Ecto neural progenitor cell (in vitro differentiated cells): ENCODE data around the gene NFATC1.

ENCODE experiments used
- DNase-seq: peaks from one replicate; pipeline ENCODE4 v3.0.0-alpha.2; 2018; ENCODE audit warnings: low spot score

NFATC1 gene

DNA sequence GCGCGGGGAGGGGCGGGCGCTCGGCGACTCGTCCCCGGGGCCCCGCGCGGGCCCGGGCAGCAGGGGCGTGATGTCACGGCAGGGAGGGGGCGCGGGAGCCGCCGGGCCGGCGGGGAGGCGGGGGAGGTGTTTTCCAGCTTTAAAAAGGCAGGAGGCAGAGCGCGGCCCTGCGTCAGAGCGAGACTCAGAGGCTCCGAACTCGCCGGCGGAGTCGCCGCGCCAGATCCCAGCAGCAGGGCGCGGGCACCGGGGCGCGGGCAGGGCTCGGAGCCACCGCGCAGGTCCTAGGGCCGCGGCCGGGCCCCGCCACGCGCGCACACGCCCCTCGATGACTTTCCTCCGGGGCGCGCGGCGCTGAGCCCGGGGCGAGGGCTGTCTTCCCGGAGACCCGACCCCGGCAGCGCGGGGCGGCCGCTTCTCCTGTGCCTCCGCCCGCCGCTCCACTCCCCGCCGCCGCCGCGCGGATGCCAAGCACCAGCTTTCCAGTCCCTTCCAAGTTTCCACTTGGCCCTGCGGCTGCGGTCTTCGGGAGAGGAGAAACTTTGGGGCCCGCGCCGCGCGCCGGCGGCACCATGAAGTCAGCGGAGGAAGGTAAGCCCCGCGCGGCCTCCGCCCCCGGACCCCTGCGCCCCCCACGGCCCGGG, at the start of gene NFATC1:
Gene NFATC1, plus strand, starts transcription at position 170 of the 644 bp plus-strand sequence. Its CDS starts 295 bp downstream, at position 465.
- DNase-seq = peak; percentile 85

- DNase-seq = no peak
Observed at GRCh38 chr18:79345981-79346380, 49.7 kb upstream of the NFATC1 start.

DNA sequence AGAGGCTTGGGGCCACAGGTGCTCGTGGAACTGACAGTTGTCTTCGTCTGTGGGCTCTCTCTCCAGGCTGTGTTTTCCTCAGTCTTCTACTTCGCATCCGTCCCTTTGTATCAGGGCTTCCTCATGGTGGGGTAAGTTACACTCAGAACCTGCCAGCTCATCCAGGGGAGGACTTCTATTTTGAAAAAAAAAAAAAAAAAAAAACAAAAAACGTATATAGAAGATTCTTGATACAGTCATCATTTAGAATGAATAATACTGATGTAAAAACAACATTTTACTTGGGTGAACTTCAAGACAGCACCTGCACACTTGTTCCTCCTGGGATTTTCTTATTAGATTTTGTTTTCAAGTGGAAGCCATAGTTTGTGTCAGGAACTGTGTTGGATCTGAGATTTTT, 47.7 kb upstream of the NFATC1 start:
- DNase-seq = no peak

- no peak for DNase-seq
Observed at GRCh38 chr18:79352432-79352831, 43.3 kb upstream of the NFATC1 start.

DNA sequence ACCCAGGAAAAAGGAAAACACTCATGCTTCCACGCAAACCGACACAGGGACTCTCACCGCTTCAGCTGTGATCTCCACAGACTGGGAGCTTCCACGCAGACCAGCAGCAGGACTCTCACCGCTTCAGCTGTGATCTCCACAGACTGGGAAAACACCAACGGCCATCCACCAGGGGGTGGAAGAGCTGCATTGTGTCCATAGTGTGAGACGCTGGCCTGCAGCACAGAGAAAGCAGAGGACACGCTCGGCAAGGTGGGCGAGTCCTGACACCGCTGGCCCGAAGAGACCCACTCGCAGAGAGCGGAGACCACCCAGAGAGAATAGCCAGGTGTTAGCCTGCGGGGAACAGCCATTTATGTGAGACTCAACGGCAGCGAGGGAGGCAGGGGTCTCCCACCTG, 42.5 kb upstream of the NFATC1 start:
- no peak for DNase-seq

GRCh38 chr18:79354350-79354749, 41.4 kb upstream of the NFATC1 start:
- DNase-seq = no peak

DNA sequence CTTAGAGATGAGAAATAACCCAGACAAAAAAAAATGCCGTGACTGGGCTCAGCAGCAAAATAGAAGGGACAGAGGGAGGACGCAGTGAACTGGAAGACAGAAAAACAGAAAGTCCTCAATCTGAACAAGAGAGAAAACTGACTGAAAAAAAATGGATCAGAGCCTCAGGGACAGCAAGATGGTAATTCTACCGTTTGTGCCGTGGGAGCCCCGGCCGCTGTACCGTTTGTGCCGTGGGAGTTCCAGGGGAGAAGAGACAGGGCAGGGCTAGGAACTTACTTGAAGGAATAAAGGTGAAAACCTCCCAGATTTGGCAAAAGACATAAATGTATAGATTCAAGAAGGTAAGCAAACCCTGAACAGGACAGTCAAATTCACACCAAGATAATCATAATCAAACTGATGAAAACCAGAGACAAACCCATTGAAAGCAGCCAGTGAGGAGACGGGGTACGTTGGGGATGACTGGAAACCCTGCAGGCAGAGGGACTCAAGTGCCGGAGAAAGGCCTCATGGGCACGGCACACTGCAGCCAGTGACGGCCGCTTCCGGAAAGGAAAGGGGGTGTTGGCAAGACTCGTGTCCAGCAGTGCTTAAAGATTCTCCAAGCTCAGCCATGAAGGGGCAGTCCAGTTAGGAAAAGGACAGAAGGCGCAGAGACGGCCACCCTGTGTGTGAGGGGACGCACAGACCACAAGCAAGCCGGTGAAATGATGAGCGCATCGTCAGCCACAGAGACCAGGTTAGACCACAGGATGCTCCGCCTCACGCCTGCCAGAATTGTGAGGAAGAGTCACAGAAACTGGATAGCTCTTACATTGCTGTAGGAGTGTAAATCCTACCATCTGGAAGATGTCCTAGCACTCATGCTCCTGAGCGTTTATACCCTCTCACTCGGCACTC, 40.0 kb upstream of the NFATC1 start:
- no peak for DNase-seq

- no peak for DNase-seq
Observed at GRCh38 chr18:79356435-79356834, 39.3 kb upstream of the NFATC1 start.

- DNase-seq = no peak
Observed at GRCh38 chr18:79360933-79361332, 34.8 kb upstream of the NFATC1 start.

GRCh38 chr18:79361766-79362522, 33.8 kb upstream of the NFATC1 start:
- DNase-seq = no peak

- DNase-seq = no peak
Observed at GRCh38 chr18:79365701-79366100, 30.0 kb upstream of the NFATC1 start.

DNA sequence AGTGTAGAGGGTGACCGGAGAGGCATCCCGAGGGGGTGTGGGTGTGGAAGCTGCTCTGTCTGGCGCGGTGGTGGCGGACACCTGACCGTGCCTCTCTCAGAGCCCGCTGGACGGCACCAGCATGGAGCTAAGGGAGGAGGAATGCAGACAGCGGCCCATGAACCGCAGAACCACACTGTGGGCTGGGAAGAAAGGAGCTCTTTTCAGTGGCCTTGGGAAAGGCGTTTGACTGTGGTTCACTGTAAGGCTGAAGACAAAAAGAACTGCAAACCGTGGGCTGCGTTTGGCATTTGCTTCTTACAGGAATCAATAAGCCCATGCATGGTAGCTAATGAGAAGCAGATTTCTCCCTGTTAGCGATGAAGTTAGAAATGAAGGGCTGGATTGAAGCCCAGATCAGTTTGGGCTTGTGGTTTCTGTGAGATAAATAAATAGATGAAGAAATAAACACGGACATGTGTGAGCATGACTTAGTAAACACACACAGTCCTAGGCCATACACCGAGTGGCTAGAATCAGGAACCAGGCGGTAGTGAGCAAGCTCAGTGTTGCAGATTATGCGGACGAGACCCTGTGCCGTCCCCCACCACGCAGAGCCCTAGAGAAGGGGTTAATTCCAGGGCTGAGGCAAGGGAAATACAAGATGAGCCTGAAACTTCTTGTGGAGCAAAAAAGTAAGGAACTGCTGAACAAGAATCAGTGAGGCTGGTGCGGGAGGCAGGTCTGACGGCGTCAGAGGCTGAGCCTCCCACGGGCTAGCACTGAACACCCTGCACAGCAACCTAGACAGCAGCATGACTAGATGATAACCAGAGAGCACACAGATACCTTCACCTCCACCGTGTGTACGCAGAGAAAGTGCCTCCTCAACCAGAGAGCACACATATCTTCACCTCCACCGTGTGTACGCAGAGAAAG, 29.3 kb upstream of the NFATC1 start:
- DNase-seq = no peak

GRCh38 chr18:79367480-79367879, 28.2 kb upstream of the NFATC1 start:
- DNase-seq = no peak

- DNase-seq = no peak
Observed at GRCh38 chr18:79367989-79368388, 27.7 kb upstream of the NFATC1 start.

- DNase-seq = no peak
Observed at GRCh38 chr18:79368681-79369080, 27.0 kb upstream of the NFATC1 start.

GRCh38 chr18:79371561-79372121, 24.1 kb upstream of the NFATC1 start:
- DNase-seq = no peak

DNA sequence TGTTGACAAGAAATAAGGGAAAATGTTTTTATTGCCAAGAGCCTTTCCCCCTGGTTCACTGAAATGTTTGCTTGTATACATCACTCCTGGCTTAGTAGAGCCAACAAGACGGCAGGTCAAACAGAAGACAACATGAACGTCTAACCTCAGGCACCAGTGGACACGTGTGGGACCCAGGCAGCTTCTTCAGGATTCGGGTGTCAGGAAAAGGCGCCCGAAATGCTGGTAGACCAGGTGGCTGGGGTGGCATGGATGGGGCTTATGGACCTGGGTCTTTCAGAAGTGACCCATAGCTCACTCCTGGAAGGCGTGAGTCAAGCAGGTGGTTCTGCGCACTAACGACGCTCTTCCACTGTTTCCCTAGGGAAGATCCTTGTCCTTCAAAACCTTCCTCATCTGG, 23.3 kb upstream of the NFATC1 start:
- no peak for DNase-seq

GRCh38 chr18:79372991-79373390, 22.7 kb upstream of the NFATC1 start:
- DNase-seq = no peak

DNA sequence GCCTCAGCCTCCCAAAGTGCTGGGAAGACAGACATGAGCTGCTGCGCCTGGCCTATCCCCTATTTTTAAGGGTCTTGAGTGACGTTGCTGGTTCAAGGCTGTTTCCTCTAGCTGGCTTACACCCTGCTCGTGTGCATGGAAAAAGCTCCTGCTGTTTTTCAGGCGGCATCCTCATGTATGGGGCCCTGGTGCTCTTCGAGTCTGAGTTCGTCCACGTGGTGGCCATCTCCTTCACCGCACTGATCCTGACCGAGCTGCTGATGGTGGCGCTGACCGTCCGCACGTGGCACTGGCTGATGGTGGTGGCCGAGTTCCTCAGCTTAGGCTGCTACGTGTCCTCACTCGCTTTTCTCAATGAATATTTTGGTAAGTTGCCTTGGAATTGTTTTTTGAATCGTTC, 22.0 kb upstream of the NFATC1 start:
- DNase-seq = no peak

- no peak for DNase-seq
Observed at GRCh38 chr18:79374408-79375171, 21.1 kb upstream of the NFATC1 start.
